SK-N-SH (cell line): ENCODE results near the gene D2HGDH. TPM values are rescaled to one million over a fixed set of nuclear protein-coding genes. Genes with fewer than 3 reads are reported as not detected.
A peak's percentile ranks its signal among the peaks of the same experiment; 100 is the strongest.

Experiments used
- CTCF ChIA-PET: fragments of 300-600, 350-600 bp; formaldehyde crosslinking; extraction: SDS; loops from one replicate; lab custom pipeline; 2021; lab: Yijun Ruan, JAX
- POLR2A ChIA-PET: fragments of 350-600 bp; sonication (Branson Sonifier 250); formaldehyde crosslinking; extraction: SDS; loops from one replicate; lab custom pipeline; 2020; ENCODE audit warnings: antibody characterized with exemption, inconsistent platforms; lab: Yijun Ruan, JAX
- DNase-seq: peaks from one replicate; pipeline ENCODE4 v3.0.0; 2012
- H2AFZ ChIP-seq: fragments of 200-600 bp; sonication (generic); 2 replicates; pipeline ENCODE4 v1.8.1; 2016; ENCODE audit warnings: antibody characterized with exemption, mild to moderate bottlenecking, low read depth
- H3F3A ChIP-seq: fragments of 200-600 bp; sonication (generic); replicated peaks from 2 replicates; pipeline ENCODE3; 2016; ENCODE audit warnings: antibody characterized with exemption, mild to moderate bottlenecking; ENCODE audit not compliant: insufficient read depth
- H3K27ac ChIP-seq, 2 experiments: fragments of 200-500 bp in 1 of 2; fragments of 200-600 bp in 1 of 2; sonication (Bioruptor generic) in 1 of 2; sonication (generic), shearing (Covaris generic) in 1 of 2; 2 replicates each; pipeline versions ENCODE4 v1.5.1 to v1.6.1; 2014 to 2016; ENCODE audit warnings: low read depth in 2 of 2, inconsistent platforms in 1 of 2, low read length in 1 of 2, mild to moderate bottlenecking in 1 of 2, mixed read lengths in 1 of 2
- H3K27me3 ChIP-seq: fragments of 200-600 bp; sonication (generic), shearing (Covaris generic); 2 replicates; pipeline ENCODE4 v1.6.1; 2016; ENCODE audit warnings: mixed run types; ENCODE audit not compliant: insufficient read depth
- H3K36me3 ChIP-seq, 2 experiments: fragments of 200-500 bp in 1 of 2; fragments of 200-600 bp in 1 of 2; sonication (Bioruptor generic) in 1 of 2; sonication (generic) in 1 of 2; replicated peaks in 1 of 2; 2 replicates each; pipeline versions ENCODE3 to v1.5.1; 2014 to 2016; ENCODE audit warnings: low read length in 1 of 2, mild to moderate bottlenecking in 1 of 2; ENCODE audit not compliant: insufficient read depth in 2 of 2, control insufficient read depth in 1 of 2
- H3K4me1 ChIP-seq, 2 experiments: fragments of 200-500 bp in 1 of 2; fragments of 200-600 bp in 1 of 2; sonication (Bioruptor generic) in 1 of 2; sonication (generic), shearing (Covaris generic) in 1 of 2; 2 replicates each; pipeline versions ENCODE4 v1.5.1 to v1.6.1; 2014 to 2016; ENCODE audit warnings: low read depth in 1 of 2, low read length in 1 of 2, mixed run types in 1 of 2; ENCODE audit not compliant: insufficient read depth in 2 of 2, control insufficient read depth in 1 of 2
- H3K4me2 ChIP-seq: fragments of 200-600 bp; sonication (generic), shearing (Covaris generic); 2 replicates; pipeline ENCODE4 v1.6.1; 2017; ENCODE audit warnings: mixed run types
- H3K4me3 ChIP-seq, 2 experiments: fragments of 200-500 bp in 1 of 2; fragments of 200-600 bp in 1 of 2; sonication (Bioruptor generic) in 1 of 2; sonication (generic), shearing (Covaris generic) in 1 of 2; 2 replicates each; pipeline versions ENCODE4 v1.5.1 to v1.8.1; 2014 to 2016; ENCODE audit warnings: low read depth in 2 of 2, inconsistent platforms in 1 of 2, low read length in 1 of 2, mild to moderate bottlenecking in 1 of 2, mixed read lengths in 1 of 2, moderate library complexity in 1 of 2
- H3K79me2 ChIP-seq: fragments of 200-600 bp; sonication (generic); 2 replicates; pipeline ENCODE4 v1.8.1; 2017; ENCODE audit warnings: mild to moderate bottlenecking; ENCODE audit not compliant: insufficient read depth
- H3K9ac ChIP-seq: fragments of 200-600 bp; sonication (generic); 2 replicates; pipeline ENCODE4 v1.6.1; 2017; ENCODE audit warnings: mixed run types
- H3K9me2 ChIP-seq: fragments of 200-600 bp; sonication (generic); 2 replicates; pipeline ENCODE4 v1.6.1; 2017; ENCODE audit warnings: mixed run types
- H3K9me3 ChIP-seq: fragments of 200-600 bp; sonication (generic); 2 replicates; pipeline ENCODE4 v1.6.1; 2017; ENCODE audit warnings: mixed run types, mild to moderate bottlenecking, moderate library complexity
- H4K20me1 ChIP-seq: fragments of 200-600 bp; sonication (generic); 2 replicates; pipeline ENCODE4 v1.6.1; 2017; ENCODE audit warnings: mild to moderate bottlenecking, mixed run types; ENCODE audit not compliant: insufficient read depth
- CHD2 ChIP-seq: fragments of 150-350 bp; IDR thresholded peaks from 2 replicates; pipeline ENCODE4 v1.6.1; 2018; ENCODE audit warnings: low read length; ENCODE audit not compliant: partially characterized antibody
- ELF1 ChIP-seq: IDR thresholded peaks from 2 replicates; pipeline ENCODE4 v1.4.0; 2012
- EP300 ChIP-seq, 2 experiments: IDR thresholded peaks; 2 replicates each; pipeline versions ENCODE4 v1.4.0 to v1.6.1; 2012; ENCODE audit warnings: borderline replicate concordance in 1 of 2, low read depth in 1 of 2, low read length in 1 of 2
- FOSL2 ChIP-seq: IDR thresholded peaks from 2 replicates; pipeline ENCODE4 v1.4.0; 2012; ENCODE audit warnings: low read depth, mild to moderate bottlenecking, moderate library complexity, borderline replicate concordance
- FOXJ3 ChIP-seq: sonication (generic); formaldehyde crosslinking; IDR thresholded peaks from 2 replicates; pipeline ENCODE4 v1.5.1; 2020; ENCODE audit warnings: mild to moderate bottlenecking, missing genetic modification reagents
- GATA2 ChIP-seq: sonication (generic); formaldehyde crosslinking; IDR thresholded peaks from 2 replicates; pipeline ENCODE4 v1.5.0; 2020; ENCODE audit warnings: mild to moderate bottlenecking, missing genetic modification reagents
- JUND ChIP-seq: IDR thresholded peaks from 2 replicates; pipeline ENCODE4 v1.4.0; 2012
- NFIC ChIP-seq: IDR thresholded peaks from 2 replicates; pipeline ENCODE4 v1.4.0; 2012; ENCODE audit warnings: borderline replicate concordance
- RAD21 ChIP-seq: IDR thresholded peaks from 2 replicates; pipeline ENCODE4 v1.6.1; 2012; ENCODE audit warnings: mild to moderate bottlenecking, low read length
- RFX5 ChIP-seq: IDR thresholded peaks from 2 replicates; pipeline ENCODE4 v1.6.1; 2012; ENCODE audit warnings: mild to moderate bottlenecking, improper control_type of control experiment, low read length
- SIN3A ChIP-seq: IDR thresholded peaks from 2 replicates; pipeline ENCODE4 v1.6.1; 2012; ENCODE audit warnings: low read depth, mild to moderate bottlenecking, low read length, moderate library complexity, borderline replicate concordance
- TAF1 ChIP-seq: IDR thresholded peaks from 2 replicates; pipeline ENCODE4 v1.6.1; 2012; ENCODE audit warnings: low read depth, mild to moderate bottlenecking, low read length, moderate library complexity, borderline replicate concordance
- TEAD4 ChIP-seq: IDR thresholded peaks from 2 replicates; pipeline ENCODE4 v1.4.0; 2012; ENCODE audit warnings: mild to moderate bottlenecking, borderline replicate concordance; ENCODE audit not compliant: insufficient read depth
- USF1 ChIP-seq: IDR thresholded peaks from 2 replicates; pipeline ENCODE4 v1.4.0; 2012; ENCODE audit warnings: low read depth, borderline replicate concordance
- WGBS: methylation state at CpG from one replicate; pipeline ENCODE4 v1.1.6; 2017; ENCODE audit warnings: low lambda C conversion rate; 5-methylcytosine and 5-hydroxymethylcytosine counted together
- polyA plus RNA-seq, 3 experiments: library from polyadenylated mRNA; depleted of rRNA; stranded (reverse); fragments of >200 nt; gene quantifications; 2 replicates each; pipeline ENCODE4 v1.2.3, GENCODE V29; 2012
- TF ChIP-seq, protein P1 (sequence below): IDR thresholded peaks from 2 replicates; pipeline ENCODE4 v1.4.0; 2012; ENCODE audit warnings: low read depth, borderline replicate concordance

D2HGDH gene
- polyA plus RNA-seq, 1 of the 3 experiments (the other 2 are of a cell fraction) = 36.3 TPM

DNA sequence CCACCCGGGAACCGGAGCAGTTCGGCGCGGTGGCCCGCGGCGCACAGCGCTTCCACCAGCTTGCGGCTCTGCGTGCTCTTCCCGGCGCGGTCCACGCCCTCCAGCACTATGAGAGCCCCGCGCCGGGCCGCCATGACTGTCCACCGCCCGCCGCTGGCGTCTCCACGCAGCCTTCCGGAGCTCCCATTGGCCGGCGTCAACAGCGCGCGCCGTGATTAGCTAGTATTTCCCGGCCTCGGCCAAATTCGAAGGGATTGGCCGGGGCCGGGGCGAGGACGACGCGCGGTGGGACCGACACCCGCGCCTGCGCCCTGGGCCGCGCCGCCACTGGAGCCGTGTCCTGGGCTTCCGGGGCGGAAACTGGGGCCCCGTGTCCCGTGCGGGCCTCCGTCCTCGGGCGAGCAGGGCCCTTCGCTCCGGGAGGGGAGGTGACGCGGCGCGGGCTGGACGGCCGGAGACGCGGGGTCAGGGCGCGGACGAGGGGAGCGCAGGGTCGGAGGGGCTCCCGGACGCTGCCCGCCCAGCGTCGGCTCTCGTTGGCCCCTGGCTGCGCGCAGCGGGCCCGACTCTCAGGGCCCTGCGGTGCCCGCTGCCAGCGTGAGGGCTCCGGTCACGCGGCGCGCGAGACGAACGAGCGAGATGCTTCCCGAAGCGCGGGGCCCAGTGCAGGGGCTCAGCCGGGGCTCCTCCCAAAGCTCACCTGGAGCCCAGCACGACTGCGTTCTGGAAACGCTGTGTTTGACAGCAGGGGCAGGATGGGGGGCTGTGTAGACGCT lies 47.6 kb upstream of the D2HGDH start, which contains the start of gene DTYMK (continued):
- TF ChIP-seq RFX5 (0 out of 2 replicates have a peak, but pooled peaks have one; percentile 37), TAF1 (peak; percentile 83; the same call in 1 of the 2 replicates)

DNA sequence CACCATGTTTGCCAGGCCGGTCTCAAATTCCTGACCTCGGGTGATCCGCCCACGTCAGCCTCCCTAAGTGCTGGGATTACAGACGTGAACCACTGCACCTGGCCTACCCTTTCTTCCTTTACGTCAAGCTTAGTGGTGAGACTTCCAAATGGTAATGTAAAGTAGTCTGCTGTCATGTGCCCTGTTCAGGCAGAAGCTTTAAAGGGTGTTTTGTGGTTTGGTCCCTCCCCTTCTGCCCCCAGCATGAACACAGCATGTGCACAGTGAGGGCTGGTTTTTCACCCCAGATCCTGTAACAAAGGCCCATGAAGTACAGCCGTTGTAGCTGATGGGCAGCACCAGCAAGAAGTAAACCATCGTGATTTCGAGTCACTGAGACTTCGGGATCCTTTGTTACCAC lies 45.1 kb upstream of the D2HGDH start:
- CTCF ChIA-PET = interaction anchor here (1.7 to 1.8 kb wide), 4 partner anchors 11 to 189 kb away, joined by 5 to 9 read pairs (median 8); partner anchors contain the start of gene ING5
- H3K36me3 ChIP-seq = peaks cover 15 to 38% of the 10 kb centered on the region in 2 experiments
- peaks cover 5 to 10% of the 10 kb centered on the region in 2 experiments; a peak in 3 of 4 replicates for H3K4me1 ChIP-seq
- WGBS = 87% methylated on average over 10 of the region's 10 CpGs
- no peaks in the 10 kb centered on the region for H3K9me3 ChIP-seq
- H3K9ac ChIP-seq = no peak overlapping the region
- H4K20me1 ChIP-seq = no peaks in the 10 kb centered on the region
- H3F3A ChIP-seq = no peaks in the 10 kb centered on the region
- no peak for DNase-seq
- no peak overlapping the region for H3K4me3 ChIP-seq
- TF ChIP-seq CHD2 = no peak
- no peak for TF ChIP-seq FOSL2
- TF ChIP-seq USF1 = no peak
- no peak for TF ChIP-seq JUND
- TF ChIP-seq SIN3A = no peak
- TF ChIP-seq RAD21 = no peak
- no peak for TF ChIP-seq ELF1
- TF ChIP-seq, protein P1, sequence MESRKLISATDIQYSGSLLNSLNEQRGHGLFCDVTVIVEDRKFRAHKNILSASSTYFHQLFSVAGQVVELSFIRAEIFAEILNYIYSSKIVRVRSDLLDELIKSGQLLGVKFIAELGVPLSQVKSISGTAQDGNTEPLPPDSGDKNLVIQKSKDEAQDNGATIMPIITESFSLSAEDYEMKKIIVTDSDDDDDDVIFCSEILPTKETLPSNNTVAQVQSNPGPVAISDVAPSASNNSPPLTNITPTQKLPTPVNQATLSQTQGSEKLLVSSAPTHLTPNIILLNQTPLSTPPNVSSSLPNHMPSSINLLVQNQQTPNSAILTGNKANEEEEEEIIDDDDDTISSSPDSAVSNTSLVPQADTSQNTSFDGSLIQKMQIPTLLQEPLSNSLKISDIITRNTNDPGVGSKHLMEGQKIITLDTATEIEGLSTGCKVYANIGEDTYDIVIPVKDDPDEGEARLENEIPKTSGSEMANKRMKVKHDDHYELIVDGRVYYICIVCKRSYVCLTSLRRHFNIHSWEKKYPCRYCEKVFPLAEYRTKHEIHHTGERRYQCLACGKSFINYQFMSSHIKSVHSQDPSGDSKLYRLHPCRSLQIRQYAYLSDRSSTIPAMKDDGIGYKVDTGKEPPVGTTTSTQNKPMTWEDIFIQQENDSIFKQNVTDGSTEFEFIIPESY = no peak
- TF ChIP-seq NFIC = no peak
- TF ChIP-seq EP300 (IDR thresholded peaks at IDR 0.05; ENCODE audit: borderline replicate concordance in 1 of 2, low read depth in 1 of 2, low read length in 1 of 2) = no peak
- no peak for TF ChIP-seq TEAD4
- no peak for TF ChIP-seq FOXJ3
- no peak for TF ChIP-seq GATA2 (CRISPR knock-in tag)
- H3K9me2 ChIP-seq = no peaks in the 10 kb centered on the region
- peaks cover 49% of the 10 kb centered on the region for H3K79me2 ChIP-seq
- no peak overlapping the region for H3K27ac ChIP-seq
- H3K27me3 ChIP-seq = no peaks in the 10 kb centered on the region
- H2AFZ ChIP-seq = no peak overlapping the region
- H3K4me2 ChIP-seq = no peak overlapping the region
- POLR2A ChIA-PET = interaction anchor here (1.2 to 2.5 kb wide), 2 partner anchors 8 to 12 kb away, joined by 4 to 9 read pairs; partner anchors contain the start of gene ING5
